HepG2 (cell line): ENCODE data around the gene ZNF606.

ENCODE experiments used
- E2F1 ChIP-seq: sonication (generic); formaldehyde crosslinking; IDR thresholded peaks from 2 replicates; pipeline ENCODE4 v1.5.0; 2020; ENCODE audit warnings: missing genetic modification reagents
- EZH2 ChIP-seq: conservative IDR thresholded peaks from 2 replicates; pipeline ENCODE4 v1.6.1; 2012; ENCODE audit warnings: mild to moderate bottlenecking, low read depth, low read length, moderate library complexity
- SP4 ChIP-seq: sonication (generic); formaldehyde crosslinking; IDR thresholded peaks from 2 replicates; pipeline ENCODE4 v1.8.1; 2023; ENCODE audit warnings: mild to moderate bottlenecking, missing genetic modification reagents
- TF ChIP-seq, protein P1 (sequence below): sonication (generic); formaldehyde crosslinking; IDR thresholded peaks from 2 replicates; pipeline ENCODE4 v1.5.0; 2020; ENCODE audit warnings: mild to moderate bottlenecking, missing genetic modification reagents, moderate library complexity

GRCh38 chr19:58035863-58036262 lies 33.2 kb upstream of the ZNF606 start:
- TF ChIP-seq, protein P1, sequence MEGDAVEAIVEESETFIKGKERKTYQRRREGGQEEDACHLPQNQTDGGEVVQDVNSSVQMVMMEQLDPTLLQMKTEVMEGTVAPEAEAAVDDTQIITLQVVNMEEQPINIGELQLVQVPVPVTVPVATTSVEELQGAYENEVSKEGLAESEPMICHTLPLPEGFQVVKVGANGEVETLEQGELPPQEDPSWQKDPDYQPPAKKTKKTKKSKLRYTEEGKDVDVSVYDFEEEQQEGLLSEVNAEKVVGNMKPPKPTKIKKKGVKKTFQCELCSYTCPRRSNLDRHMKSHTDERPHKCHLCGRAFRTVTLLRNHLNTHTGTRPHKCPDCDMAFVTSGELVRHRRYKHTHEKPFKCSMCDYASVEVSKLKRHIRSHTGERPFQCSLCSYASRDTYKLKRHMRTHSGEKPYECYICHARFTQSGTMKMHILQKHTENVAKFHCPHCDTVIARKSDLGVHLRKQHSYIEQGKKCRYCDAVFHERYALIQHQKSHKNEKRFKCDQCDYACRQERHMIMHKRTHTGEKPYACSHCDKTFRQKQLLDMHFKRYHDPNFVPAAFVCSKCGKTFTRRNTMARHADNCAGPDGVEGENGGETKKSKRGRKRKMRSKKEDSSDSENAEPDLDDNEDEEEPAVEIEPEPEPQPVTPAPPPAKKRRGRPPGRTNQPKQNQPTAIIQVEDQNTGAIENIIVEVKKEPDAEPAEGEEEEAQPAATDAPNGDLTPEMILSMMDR = no peak
- TF ChIP-seq E2F1 (CRISPR knock-in tag) (no peak), EZH2 (no peak), SP4 (no peak)
